Body of pancreas (tissue), 4 donors: ENCODE measurements around the gene UBTD1. TPM values are rescaled to one million over a fixed set of nuclear protein-coding genes. Genes with fewer than 3 reads are reported as not detected.

ENCODE experiments used
- ATAC-seq: fragments of 150-250 bp; one replicate; pipeline ENCODE4 v1.9.1; 2016
- DNase-seq, 4 donors: peaks; one replicate each; pipeline ENCODE4 v3.0.0-alpha.2; 2019
- H3K27ac ChIP-seq, 4 donors: fragments of 200-600 bp; sonication (generic); 1 replicate in 3 of 4; 2 replicates in 1 of 4; pipeline versions ENCODE4 v1.5.1 to v1.6.1; 2016 to 2019; ENCODE audit warnings: mild to moderate bottlenecking in 1 of 4, mixed read lengths in 1 of 4, moderate library complexity in 1 of 4
- H3K27me3 ChIP-seq, 2 donors: fragments of 200-600 bp; sonication (generic); one replicate each; pipeline ENCODE4 v1.6.0; 2016; ENCODE audit warnings: mild to moderate bottlenecking in 1 of 2
- H3K36me3 ChIP-seq, 2 donors: fragments of 200-600 bp; sonication (generic); replicated peaks in 1 of 2; 2 replicates each; pipeline ENCODE4 v1.5.1; 2016; ENCODE audit warnings: low read depth in 2 of 2; ENCODE audit not compliant: insufficient read depth in 1 of 2
- H3K4me1 ChIP-seq: fragments of 200-600 bp; sonication (generic); one replicate; pipeline ENCODE4 v1.6.0; 2016
- H3K4me3 ChIP-seq, 2 donors: fragments of 200-600 bp; sonication (generic); 1 replicate in 1 of 2; 2 replicates in 1 of 2; pipeline ENCODE4 v1.5.1; 2016 to 2019
- H3K9me3 ChIP-seq, 3 donors: fragments of 200-600 bp; sonication (generic); 1 replicate in 2 of 3; 2 replicates in 1 of 3; pipeline ENCODE4 v1.5.1; 2016
- CTCF ChIP-seq, 7 experiments: fragments of 450-650 bp in 4 of 7; fragments of 200-600 bp in 3 of 7; sonication (generic) in 3 of 7; IDR thresholded peaks; one replicate each; pipeline ENCODE4 v1.5.1; 2016 to 2019; ENCODE audit warnings: antibody characterized with exemption in 7 of 7
- POLR2A ChIP-seq, 3 donors: fragments of 450-650 bp; IDR thresholded peaks; one replicate each; pipeline ENCODE4 v1.6.1; 2016; ENCODE audit warnings: antibody characterized with exemption in 3 of 3, mild to moderate bottlenecking in 2 of 3
- WGBS, 2 donors: methylation state at CpG; one replicate each; pipeline ENCODE4 v1.1.5; 2017; 5-methylcytosine and 5-hydroxymethylcytosine counted together
- intact Hi-C: fragments of 100-400 bp; cut with DNase I; formaldehyde crosslinking; loops from one replicate; pipeline ENCODE4 v1.15.1; 2023
- total RNA-seq, 2 donors: library from RNA; depleted of rRNA; stranded (reverse); fragments of >200 nt; gene quantifications; one replicate each; pipeline ENCODE4 v1.1.0, GENCODE V29; 2016

The UBTD1 gene
- total RNA-seq, 2 donors from 2014 or later, result 9.1 to 33.9 TPM

GRCh38 chr10:97587183-97587582 is 88.5 kb downstream of the UBTD1 start:
- peak overlapping the region in 3 of 4 donors; percentile 24 to 82 (median 80) for H3K27ac ChIP-seq
- H3K27me3 ChIP-seq, result no peaks in the 10 kb centered on the region
- no peak overlapping the region for H3K4me3 ChIP-seq
- H3K4me1 ChIP-seq, result peaks cover 44% of the 10 kb centered on the region
- TF ChIP-seq POLR2A (IDR thresholded peaks at IDR 0.05) (no peak), CTCF (IDR thresholded peaks at IDR 0.05) (no peak)
- H3K9me3 ChIP-seq, result no peaks in the 10 kb centered on the region
- ATAC-seq (no peak), DNase-seq (no peak)
- H3K36me3 ChIP-seq, result no peaks in the 10 kb centered on the region
- WGBS, 2 donors, result 83 to 93% methylated on average over 2 of the region's 2 CpGs
- intact Hi-C loops, result no loop called here

GRCh38 chr10:97589479-97589878 is 90.8 kb downstream of the UBTD1 start, which contains the start of gene C10orf62:
TSS of gene C10orf62 (plus strand) at chr10:97589721. CDS start at chr10:97589898, 177 bp downstream.
- intact Hi-C loops, result no loop called here
- TF ChIP-seq POLR2A (IDR thresholded peaks at IDR 0.05) (no peak), CTCF (IDR thresholded peaks at IDR 0.05) (no peak)
- Histone ChIP-seq H3K27me3 (no peaks in the 10 kb centered on the region), H3K4me3 (no peak within 1 kb of the TSS), H3K4me1 (peaks cover 37% of the 10 kb centered on the region), H3K36me3 (no peaks in the 10 kb centered on the region), H3K9me3 (no peaks in the 10 kb centered on the region), H3K27ac (peak within 1 kb of the TSS in 3 of 4 donors; percentile 5 to 24 (median 10))
- 64% methylated on average over 3 of the region's 3 CpGs; no CpG with 5 or more reads in 1 of the 2 donors for WGBS, 2 donors
- ATAC-seq (no peak), DNase-seq (no peak)

GRCh38 chr10:97590082-97590747 is 91.5 kb downstream of the UBTD1 start:
- 76 to 91% methylated on average over 6 to 15 of the region's 15 CpGs for WGBS, 2 donors
- ATAC-seq, result peak; percentile 19
- peak overlapping the region in 2 of 4 donors; percentile 5 to 24 for H3K27ac ChIP-seq
- no peak for DNase-seq
- no peak for TF ChIP-seq POLR2A (IDR thresholded peaks at IDR 0.05)
- intact Hi-C loops, result no loop called here
- H3K9me3 ChIP-seq, result no peaks in the 10 kb centered on the region
- H3K27me3 ChIP-seq, result no peaks in the 10 kb centered on the region
- no peaks in the 10 kb centered on the region for H3K36me3 ChIP-seq
- peaks cover 30% of the 10 kb centered on the region for H3K4me1 ChIP-seq
- no peak overlapping the region for H3K4me3 ChIP-seq

GRCh38 chr10:97590748-97591495 is 92.2 kb downstream of the UBTD1 start:
- intact Hi-C loops, result no loop called here
- Histone ChIP-seq H3K27me3 (no peaks in the 10 kb centered on the region), H3K9me3 (no peaks in the 10 kb centered on the region), H3K36me3 (no peaks in the 10 kb centered on the region), H3K4me3 (no peak overlapping the region), H3K27ac (peak overlapping the region in 2 of 4 donors; percentile 5 to 24), H3K4me1 (peaks cover 26% of the 10 kb centered on the region)
- TF ChIP-seq CTCF (IDR thresholded peaks at IDR 0.05) (no peak), POLR2A (IDR thresholded peaks at IDR 0.05) (no peak)
- ATAC-seq (no peak), DNase-seq (no peak)
- 51 to 56% methylated on average over 5 of the region's 5 CpGs for WGBS, 2 donors

GRCh38 chr10:97593421-97593820 is 94.7 kb downstream of the UBTD1 start:
- no peak overlapping the region for H3K4me3 ChIP-seq
- peak; percentile 36 for ATAC-seq
- peak overlapping the region in 3 of 4 donors; percentile 49 to 70 (median 54) for H3K27ac ChIP-seq
- no peaks in the 10 kb centered on the region for H3K9me3 ChIP-seq
- intact Hi-C loops, result no loop called here
- H3K36me3 ChIP-seq, result no peaks in the 10 kb centered on the region
- WGBS, 2 donors, result 62 to 77% methylated on average over 4 of the region's 4 CpGs
- TF ChIP-seq CTCF (IDR thresholded peaks at IDR 0.05) (no peak), POLR2A (IDR thresholded peaks at IDR 0.05) (no peak)
- peaks cover 36% of the 10 kb centered on the region for H3K4me1 ChIP-seq
- DNase-seq, result peak in 2 of 4 donors; percentile 27 to 34
- no peaks in the 10 kb centered on the region for H3K27me3 ChIP-seq
